DOHH2 (cell line): Measurements from ENCODE around the gene FAM53B.
A peak's percentile ranks its signal among the peaks of the same experiment; 100 is the strongest.

Experiments
- H3F3A ChIP-seq: fragments of 200-600 bp; sonication (generic), shearing (Covaris generic); 2 replicates; pipeline ENCODE4 v1.6.0; 2016; ENCODE audit warnings: antibody characterized with exemption, mild to moderate bottlenecking; ENCODE audit not compliant: control insufficient read depth, insufficient read depth
- H3K27ac ChIP-seq: fragments of 200-600 bp; sonication (generic); 2 replicates; pipeline ENCODE4 v1.5.1; 2014; ENCODE audit warnings: low read depth, mild to moderate bottlenecking, low read length, moderate library complexity
- H3K27me3 ChIP-seq: fragments of 200-600 bp; sonication (generic); 2 replicates; pipeline ENCODE4 v1.6.1; 2014; ENCODE audit warnings: mild to moderate bottlenecking, low read length, mixed read lengths; ENCODE audit not compliant: control insufficient read depth
- H3K36me3 ChIP-seq: fragments of 200-600 bp; sonication (generic); 2 replicates; pipeline ENCODE4 v1.6.1; 2014; ENCODE audit warnings: mild to moderate bottlenecking, low read length, moderate library complexity, mixed read lengths; ENCODE audit not compliant: control insufficient read depth
- H3K4me1 ChIP-seq: fragments of 200-600 bp; sonication (generic); 2 replicates; pipeline ENCODE4 v1.6.1; 2014; ENCODE audit warnings: mild to moderate bottlenecking, low read length, mixed read lengths; ENCODE audit not compliant: control insufficient read depth
- H3K4me2 ChIP-seq: fragments of 200-600 bp; sonication (generic); 2 replicates; pipeline ENCODE4 v1.6.0; 2014; ENCODE audit warnings: mild to moderate bottlenecking, low read length, moderate library complexity
- H3K4me3 ChIP-seq: fragments of 200-600 bp; sonication (generic); 2 replicates; pipeline ENCODE4 v1.5.1; 2014; ENCODE audit warnings: mild to moderate bottlenecking, low read length, mixed read lengths
- H3K79me2 ChIP-seq: fragments of 200-600 bp; sonication (generic); 2 replicates; pipeline ENCODE4 v1.6.1; 2014; ENCODE audit warnings: mild to moderate bottlenecking, low read length, mixed read lengths; ENCODE audit not compliant: control insufficient read depth
- H3K9me2 ChIP-seq: fragments of 200-600 bp; sonication (generic); replicated peaks from 2 replicates; pipeline ENCODE4 v1.6.1; 2014; ENCODE audit warnings: mild to moderate bottlenecking, low read length, mixed read lengths; ENCODE audit not compliant: control insufficient read depth
- H3K9me3 ChIP-seq: fragments of 200-600 bp; sonication (generic); 2 replicates; pipeline ENCODE4 v1.6.1; 2014; ENCODE audit warnings: antibody characterized with exemption, low read length, mixed read lengths; ENCODE audit not compliant: control insufficient read depth, insufficient read depth
- H4K20me1 ChIP-seq: fragments of 200-600 bp; sonication (generic); 2 replicates; pipeline ENCODE4 v1.6.0; 2014; ENCODE audit warnings: low read depth, mild to moderate bottlenecking, antibody characterized with exemption, low read length, moderate library complexity; ENCODE audit not compliant: control insufficient read depth, insufficient read depth
- EZH2phosphoT487 ChIP-seq: fragments of 200-600 bp; sonication (generic); IDR thresholded peaks from 2 replicates; pipeline ENCODE4 v1.6.1; 2017; ENCODE audit warnings: borderline replicate concordance, mild to moderate bottlenecking, antibody characterized with exemption, low read length, moderate library complexity, mixed read lengths
- TF ChIP-seq, protein P1 (sequence below): fragments of 200-600 bp; sonication (generic); IDR thresholded peaks from one replicate; pipeline ENCODE4 v1.5.1; 2014; ENCODE audit warnings: antibody characterized with exemption, mild to moderate bottlenecking, low read depth, low read length; ENCODE audit not compliant: poor library complexity, severe bottlenecking

The FAM53B gene

DNA sequence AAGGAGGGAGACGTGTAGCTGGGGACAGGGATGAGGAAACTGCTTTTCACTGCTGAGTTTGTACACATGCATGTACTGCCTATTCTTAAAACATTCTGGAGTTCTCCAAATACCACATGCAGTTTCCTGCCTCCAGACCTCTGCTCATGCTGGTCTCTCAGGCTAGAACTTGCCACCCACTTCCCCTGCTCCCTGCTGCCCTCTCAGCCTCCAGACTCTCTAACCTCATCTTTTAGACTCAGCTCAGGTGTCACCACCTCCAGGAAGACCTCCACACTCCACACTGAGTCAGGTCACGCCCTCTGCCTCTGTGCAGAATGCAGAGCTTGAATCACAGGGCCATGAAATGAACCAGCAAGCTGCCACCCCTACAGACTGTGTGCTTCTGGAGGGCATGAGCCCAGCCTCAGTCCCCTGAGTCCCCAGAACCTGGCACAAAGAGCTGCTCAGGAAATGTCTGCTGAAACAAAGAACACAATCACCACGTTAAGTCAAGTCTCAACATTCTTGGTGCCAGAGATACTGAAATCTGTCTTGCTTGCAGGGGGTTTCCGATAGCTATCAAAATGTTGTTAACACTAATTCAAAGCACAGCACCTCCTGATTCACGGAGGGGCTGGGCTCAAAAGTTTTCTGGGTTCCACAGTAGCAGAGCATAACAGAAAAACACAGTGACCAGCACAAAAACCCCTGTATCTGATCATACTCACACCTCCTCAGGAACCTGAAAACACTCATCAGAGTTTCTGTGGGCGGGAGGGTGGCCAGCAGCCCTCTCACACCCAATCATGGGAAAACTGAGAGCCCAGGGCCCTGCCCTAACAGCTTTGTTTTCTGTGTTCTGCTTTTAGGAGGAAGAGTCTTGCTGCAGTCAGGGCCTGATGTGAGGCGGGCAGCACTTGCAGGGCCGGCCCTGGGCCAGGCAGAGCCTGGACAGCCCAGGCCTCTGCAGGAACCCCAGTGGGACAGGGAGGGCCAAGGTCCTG is 21.1 kb downstream of the FAM53B start:
- Histone ChIP-seq H3K79me2 (peaks cover 97% of the 10 kb centered on the region), H4K20me1 (peaks cover 24% of the 10 kb centered on the region), H3K36me3 (peaks cover 30% of the 10 kb centered on the region), H3K9me3 (no peaks in the 10 kb centered on the region), H3K4me2 (peak overlapping the region; percentile 42), H3K4me1 (peaks cover 92% of the 10 kb centered on the region), H3K9me2 (no peaks in the 10 kb centered on the region), H3K27ac (peak overlapping the region; percentile 18), H3K4me3 (no peak overlapping the region), H3F3A (peaks cover 16% of the 10 kb centered on the region), H3K27me3 (no peaks in the 10 kb centered on the region)
- TF ChIP-seq, protein P1, sequence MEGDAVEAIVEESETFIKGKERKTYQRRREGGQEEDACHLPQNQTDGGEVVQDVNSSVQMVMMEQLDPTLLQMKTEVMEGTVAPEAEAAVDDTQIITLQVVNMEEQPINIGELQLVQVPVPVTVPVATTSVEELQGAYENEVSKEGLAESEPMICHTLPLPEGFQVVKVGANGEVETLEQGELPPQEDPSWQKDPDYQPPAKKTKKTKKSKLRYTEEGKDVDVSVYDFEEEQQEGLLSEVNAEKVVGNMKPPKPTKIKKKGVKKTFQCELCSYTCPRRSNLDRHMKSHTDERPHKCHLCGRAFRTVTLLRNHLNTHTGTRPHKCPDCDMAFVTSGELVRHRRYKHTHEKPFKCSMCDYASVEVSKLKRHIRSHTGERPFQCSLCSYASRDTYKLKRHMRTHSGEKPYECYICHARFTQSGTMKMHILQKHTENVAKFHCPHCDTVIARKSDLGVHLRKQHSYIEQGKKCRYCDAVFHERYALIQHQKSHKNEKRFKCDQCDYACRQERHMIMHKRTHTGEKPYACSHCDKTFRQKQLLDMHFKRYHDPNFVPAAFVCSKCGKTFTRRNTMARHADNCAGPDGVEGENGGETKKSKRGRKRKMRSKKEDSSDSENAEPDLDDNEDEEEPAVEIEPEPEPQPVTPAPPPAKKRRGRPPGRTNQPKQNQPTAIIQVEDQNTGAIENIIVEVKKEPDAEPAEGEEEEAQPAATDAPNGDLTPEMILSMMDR = no peak
- TF ChIP-seq EZH2phosphoT487 = no peak

DNA sequence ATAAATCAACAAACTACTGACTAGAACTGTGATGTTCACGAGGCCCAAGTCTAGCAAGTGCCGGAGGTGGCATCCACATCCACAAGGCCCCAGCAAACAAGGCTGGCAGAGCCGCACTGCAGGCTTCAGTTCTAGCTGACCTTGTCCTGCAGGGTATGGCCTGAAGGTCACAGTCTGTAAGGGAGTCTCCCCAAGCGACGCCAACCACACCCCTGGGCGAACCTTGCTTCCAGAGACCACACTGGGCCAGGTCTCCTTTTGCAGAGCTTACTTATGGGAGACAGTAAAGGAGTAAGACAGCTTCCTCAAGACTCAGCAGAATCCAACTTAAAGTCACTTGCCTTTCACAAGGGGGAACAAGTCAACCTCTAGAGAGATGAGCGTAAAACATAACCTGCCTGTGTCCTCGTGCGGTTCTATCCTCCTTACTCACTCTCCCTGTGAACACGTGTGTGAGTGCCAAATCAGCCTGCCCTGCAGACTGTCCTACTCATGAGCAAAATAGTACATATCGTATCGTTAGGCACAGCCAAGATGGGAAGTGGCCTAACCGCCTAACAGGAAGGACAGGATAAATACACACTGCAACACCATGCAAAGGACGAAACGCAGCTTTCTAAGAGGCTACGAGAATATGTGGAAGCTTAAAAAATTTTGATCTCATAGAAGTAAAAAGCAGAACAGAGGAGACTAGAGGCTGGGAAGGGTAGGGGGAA is 22.7 kb downstream of the FAM53B start:
- Histone ChIP-seq H3K9me2 (no peaks in the 10 kb centered on the region), H3K36me3 (peaks cover 39% of the 10 kb centered on the region), H3K79me2 (peaks cover 97% of the 10 kb centered on the region), H3K4me2 (peak overlapping the region; percentile 42), H3K27ac (peak overlapping the region; percentile 1; the same call in 1 of the 2 replicates), H4K20me1 (peaks cover 33% of the 10 kb centered on the region), H3K27me3 (no peaks in the 10 kb centered on the region), H3K4me3 (no peak overlapping the region), H3F3A (peaks cover 16% of the 10 kb centered on the region), H3K4me1 (peaks cover 88% of the 10 kb centered on the region), H3K9me3 (no peaks in the 10 kb centered on the region)
- TF ChIP-seq EZH2phosphoT487 = no peak
- TF ChIP-seq, protein P1 = no peak

DNA sequence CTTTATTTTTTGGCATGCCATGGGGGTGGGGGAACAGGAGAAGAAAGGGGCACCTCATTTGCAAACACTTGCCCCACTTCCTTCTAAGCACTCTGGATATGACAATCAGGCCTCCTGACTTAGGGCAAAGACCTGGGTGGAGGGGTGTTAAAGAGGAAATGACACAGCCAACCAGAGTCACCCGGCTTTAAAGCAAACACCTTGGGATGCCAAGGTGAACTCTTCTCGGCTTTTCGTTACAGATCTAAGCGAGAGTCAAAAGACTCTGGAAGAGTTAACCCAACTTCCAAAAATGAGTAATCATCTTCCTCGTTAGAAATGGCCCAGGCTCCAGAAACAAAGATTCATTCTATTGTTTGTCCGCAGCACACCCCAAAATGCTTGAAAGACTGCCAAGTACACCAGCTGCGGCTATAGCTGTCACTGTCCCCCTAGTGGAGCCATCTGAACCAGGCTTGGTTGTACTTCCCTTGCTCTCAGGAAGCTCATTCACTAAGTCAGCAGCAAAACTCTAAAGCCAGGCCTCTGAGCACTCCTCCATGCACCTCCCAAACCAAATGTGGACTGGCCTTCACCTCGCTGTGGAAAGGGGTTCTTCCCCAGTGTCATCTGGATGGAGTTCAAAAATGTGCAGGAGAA is 24.8 kb downstream of the FAM53B start:
- Histone ChIP-seq H3K79me2 (peaks cover 94% of the 10 kb centered on the region), H3K27me3 (no peaks in the 10 kb centered on the region), H3K27ac (peak overlapping the region; percentile 10), H4K20me1 (peaks cover 30% of the 10 kb centered on the region), H3K4me1 (peaks cover 73% of the 10 kb centered on the region), H3K9me2 (no peaks in the 10 kb centered on the region), H3K4me3 (peak overlapping the region; percentile 44), H3K9me3 (no peaks in the 10 kb centered on the region), H3K4me2 (peak overlapping the region; percentile 72), H3F3A (peaks cover 16% of the 10 kb centered on the region), H3K36me3 (peaks cover 26% of the 10 kb centered on the region)
- no peak for TF ChIP-seq EZH2phosphoT487
- TF ChIP-seq, protein P1 = peak; percentile 64
